Endothelial cell of umbilical vein (primary cell): Measurements from ENCODE around the gene PLIN5.

Source experiments
- CTCF ChIP-seq, 2 donors: IDR thresholded peaks; 1 replicate in 1 of 2; 2 replicates in 1 of 2; pipeline ENCODE4 v1.5.1; 2011; ENCODE audit warnings: low read length in 2 of 2, mild to moderate bottlenecking in 2 of 2, moderate library complexity in 2 of 2, control low read depth in 1 of 2, inconsistent platforms in 1 of 2, low read depth in 1 of 2; ENCODE audit not compliant: insufficient read depth in 1 of 2; ENCODE audit errors: extremely low read depth in 1 of 2
- EZH2 ChIP-seq: IDR thresholded peaks from 2 replicates; pipeline ENCODE4 v1.6.1; 2012; ENCODE audit warnings: borderline replicate concordance, low read depth, mild to moderate bottlenecking, moderate library complexity, low read length, inconsistent platforms; ENCODE audit not compliant: severe bottlenecking
- GATA2 ChIP-seq: IDR thresholded peaks from 2 replicates; pipeline ENCODE4 v1.7.0; 2011; ENCODE audit warnings: low read depth, mild to moderate bottlenecking, moderate library complexity, mixed read lengths, low read length; ENCODE audit not compliant: insufficient read length, insufficient read depth
- POLR2A ChIP-seq: IDR thresholded peaks from 2 replicates; pipeline ENCODE4 v1.6.1; 2012; ENCODE audit warnings: low read depth, mild to moderate bottlenecking, control low read depth, low read length
- POLR2AphosphoS5 ChIP-seq: IDR thresholded peaks from 2 replicates; pipeline ENCODE4 v1.6.1; 2012; ENCODE audit warnings: low read depth, mild to moderate bottlenecking, control low read depth, low read length, moderate library complexity; ENCODE audit not compliant: insufficient read depth

- TF ChIP-seq CTCF (IDR thresholded peaks at IDR 0.05; ENCODE audit: extremely low read depth in 1 of 2, insufficient read depth in 1 of 2, low read depth in 1 of 2, low read length in 2 of 2): no peak
- no peak for TF ChIP-seq EZH2
- TF ChIP-seq GATA2: no peak
- no peak for TF ChIP-seq POLR2A
- no peak for TF ChIP-seq POLR2AphosphoS5
These were observed 31.2 kb downstream of the PLIN5 start for GRCh38 chr19:4503825-4504170.
